ENCODE results near the gene MYO7B. TPM values are rescaled to one million over a fixed set of nuclear protein-coding genes. Genes with fewer than 3 reads are reported as not detected.

The MYO7B gene
- total and polyA plus RNA-seq, 9 of the 15 experiments (the other 6 are each of a cell fraction or from before 2014, with no cell fraction given) = 0.08 TPM; not detected in 8

- Histone ChIP-seq H3K4me3 (no peak overlapping the region), H3K4me1 (replicated peaks in 1 of 2; ENCODE audit: control insufficient read depth in 2 of 2, insufficient read depth in 2 of 2, low read length in 2 of 2) (peaks cover 14 to 76% of the 10 kb centered on the region in 2 experiments), H3K27me3 (ENCODE audit: control insufficient read depth in 2 of 2, insufficient read depth in 2 of 2, low read length in 2 of 2) (peaks cover 3 to 15% of the 10 kb centered on the region in 2 experiments; a peak in 3 of 5 replicates), H3K27ac (ENCODE audit: extremely low read depth, low read depth, low read length) (no peak overlapping the region), H3K36me3 (ENCODE audit: control insufficient read depth, insufficient read depth, low read length) (no peaks in the 10 kb centered on the region), H3K9me1 (ENCODE audit: control insufficient read depth, insufficient read depth, low read length) (no peaks in the 10 kb centered on the region), H3K4me2 (ENCODE audit: insufficient read depth, low read length) (no peak overlapping the region), H3K9ac (ENCODE audit: insufficient read depth in 1 of 2, low read depth in 2 of 2, low read length in 2 of 2) (no peak overlapping the region), H2AFZ (ENCODE audit: low read depth, low read length) (no peak overlapping the region), H3K9me3 (replicated peaks; ENCODE audit: control insufficient read depth, insufficient read depth, low read depth, low read length) (no peaks in the 10 kb centered on the region), H3K79me2 (ENCODE audit: control insufficient read depth, insufficient read depth, low read length) (no peaks in the 10 kb centered on the region), H4K20me1 (replicated peaks; ENCODE audit: control insufficient read depth, insufficient read depth, low read length) (no peaks in the 10 kb centered on the region; the same call in 1 of the 2 replicates)
- in situ Hi-C loops (cut with MboI) = no loop called here
- no peak for TF ChIP-seq HBP1 (CRISPR knock-in tag; IDR thresholded peaks at IDR 0.05)
- TF ChIP-seq ZBTB11 (CRISPR knock-in tag; IDR thresholded peaks at IDR 0.05) = no peak
- no peak for TF ChIP-seq NUFIP1 (IDR thresholded peaks at IDR 0.05; ENCODE audit: partially characterized antibody)
- TF ChIP-seq ZFP36 (IDR thresholded peaks at IDR 0.05; ENCODE audit: low read depth, low read length, partially characterized antibody) = no peak
- TF ChIP-seq ZNF584 (CRISPR knock-in tag; IDR thresholded peaks at IDR 0.05; ENCODE audit: low read depth) = no peak
- no peak for TF ChIP-seq ZNF717 (CRISPR knock-in tag; IDR thresholded peaks at IDR 0.05)
- no peak for TF ChIP-seq SMAD3 (CRISPR knock-in tag; conservative IDR thresholded peaks at IDR 0.05)
- no peak for TF ChIP-seq GATA2 (CRISPR knock-in tag; IDR thresholded peaks at IDR 0.05)
- TF ChIP-seq RBM15 (IDR thresholded peaks at IDR 0.05; ENCODE audit: insufficient read depth, low read length) = no peak
- TF ChIP-seq MTF1 (CRISPR knock-in tag; IDR thresholded peaks at IDR 0.05; ENCODE audit: borderline replicate concordance) = no peak
- TF ChIP-seq CBFB (CRISPR knock-in tag; IDR thresholded peaks at IDR 0.05) = no peak
- no TSS peak for BruUV-seq (replicated peaks)
- DNase-seq (ENCODE audit: extremely low read depth in 1 of 4, low spot score in 3 of 4) (no peak), FAIRE-seq (no peak), ATAC-seq (no peak)
- intact Hi-C loops (cut with micrococcal nuclease) = no loop called here
- CTCF ChIA-PET (ENCODE audit: low intra/inter-chr PET ratio) = no interaction called here
- POLR2A ChIA-PET = interaction anchor here (0.9 kb wide), 1 partner anchor 24 kb away, joined by 5 read pairs; no protein-coding TSS in a partner anchor
- WGBS (ENCODE audit: insufficient coverage, low coverage, missing lambda C conversion rate) = 67% methylated on average over 8 of the region's 13 CpGs
Observed at GRCh38 chr2:127639111-127639474, 103.6 kb downstream of the MYO7B start.

Data from K562 (cell line).